Panc1 (cell line): ENCODE results near the gene PCSK5. TPM values are rescaled to one million over a fixed set of nuclear protein-coding genes. Genes with fewer than 3 reads are reported as not detected.

Experiments used
- ATAC-seq: fragments of 200-7000 bp; cut with Tn5 transposase; 2 replicates; pipeline ENCODE4 v1.9.1; 2020; ENCODE audit warnings: mild to moderate bottlenecking, moderate library complexity
- BruUV-seq: library from RNA; stranded (reverse); fragments of 400-500 nt; replicated peaks from 2 replicates; lab custom pipeline; 2021; lab: Mats Ljungman, UMichigan
- CTCF ChIA-PET: fragments of 300-600 bp; sonication (Branson Sonifier 250); formaldehyde crosslinking; loops from one replicate; lab custom pipeline; 2022; ENCODE audit warnings: antibody characterized with exemption; lab: Charles Lee
- POLR2A ChIA-PET: fragments of 300-600 bp; sonication (Branson Sonifier 250); formaldehyde crosslinking; loops from one replicate; lab custom pipeline; 2022; ENCODE audit warnings: antibody characterized with exemption; lab: Charles Lee
- DNase-seq: peaks from one replicate; pipeline ENCODE4 v3.0.0-alpha.2; 2010; ENCODE audit warnings: low read depth, low spot score
- H3K27ac ChIP-seq: 2 replicates; pipeline ENCODE4 v1.5.1; 2011; ENCODE audit warnings: mild to moderate bottlenecking, low read length, inconsistent platforms
- H3K27me3 ChIP-seq: fragments of 200-500 bp; sonication (Bioruptor generic); 2 replicates; pipeline ENCODE4 v1.6.0; 2014; ENCODE audit warnings: low read length, inconsistent platforms; ENCODE audit not compliant: control insufficient read depth, insufficient read depth
- H3K36me3 ChIP-seq: fragments of 200-500 bp; sonication (Bioruptor generic); 2 replicates; pipeline ENCODE4 v1.5.1; 2014; ENCODE audit warnings: inconsistent platforms, mild to moderate bottlenecking, low read length, moderate library complexity; ENCODE audit not compliant: control insufficient read depth, insufficient read depth
- H3K4me1 ChIP-seq: 2 replicates; pipeline ENCODE4 v1.5.1; 2011; ENCODE audit warnings: inconsistent platforms, mild to moderate bottlenecking, low read length, moderate library complexity; ENCODE audit not compliant: control insufficient read depth, insufficient read depth
- H3K4me3 ChIP-seq, 2 experiments: 2 replicates each; pipeline ENCODE4 v1.5.1; 2011 to 2012; ENCODE audit warnings: low read depth in 2 of 2, low read length in 2 of 2, mild to moderate bottlenecking in 2 of 2, inconsistent platforms in 1 of 2, moderate library complexity in 1 of 2
- H3K9me3 ChIP-seq: fragments of 200-500 bp; sonication (Bioruptor generic); 2 replicates; pipeline ENCODE4 v1.5.1; 2014; ENCODE audit warnings: low read depth, mild to moderate bottlenecking, inconsistent platforms, low read length, moderate library complexity; ENCODE audit not compliant: control insufficient read depth, insufficient read depth
- CTCF ChIP-seq: fragments of 450-650 bp; IDR thresholded peaks from 2 replicates; pipeline ENCODE4 v1.5.1; 2017; ENCODE audit warnings: mild to moderate bottlenecking
- POLR2AphosphoS5 ChIP-seq: IDR thresholded peaks from 2 replicates; pipeline ENCODE4 v1.6.1; 2012; ENCODE audit warnings: mild to moderate bottlenecking, low read depth, low read length, moderate library complexity
- REST ChIP-seq, 2 experiments: IDR thresholded peaks; 2 replicates each; pipeline ENCODE4 v1.6.1; 2011 to 2012; ENCODE audit warnings: low read depth in 2 of 2, control low read depth in 1 of 2, low read length in 1 of 2, mild to moderate bottlenecking in 1 of 2, moderate library complexity in 1 of 2; ENCODE audit not compliant: insufficient read depth in 1 of 2
- SIN3A ChIP-seq: IDR thresholded peaks from 2 replicates; pipeline ENCODE4 v1.6.1; 2012; ENCODE audit warnings: low read depth, mild to moderate bottlenecking, low read length, moderate library complexity, borderline replicate concordance; ENCODE audit not compliant: insufficient read depth
- TCF7L2 ChIP-seq: IDR thresholded peaks from 2 replicates; pipeline ENCODE4 v1.6.1; 2011; ENCODE audit warnings: mild to moderate bottlenecking, low read depth, low read length, inconsistent platforms
- in situ Hi-C: cut with HindIII; loops from 2 replicates; pipeline ENCODE4 v1.10.0; 2016; ENCODE audit warnings: low sequenced_read_pairs, low pct_unique_long_range_greater_than_20kb
- intact Hi-C: fragments of 100-400 bp; cut with micrococcal nuclease; formaldehyde crosslinking; loops from one replicate; pipeline ENCODE4 v1.10.0; 2022; ENCODE audit not compliant: unreplicated experiment
- total RNA-seq: library from RNA; stranded (reverse); gene quantifications from one replicate; pipeline ENCODE4 v1.2.1, GENCODE V29; 2021; ENCODE audit not compliant: unreplicated experiment

PCSK5 gene
- total RNA-seq, 1 experiment from 2014 or later: 0.21 TPM

GRCh38 chr9:76013809-76014208, 123.3 kb downstream of the PCSK5 start:
- ChIA-PET CTCF (no interaction called here), POLR2A (no interaction called here)
- Histone ChIP-seq H3K9me3 (no peaks in the 10 kb centered on the region), H3K4me1 (no peaks in the 10 kb centered on the region), H3K36me3 (no peaks in the 10 kb centered on the region), H3K27ac (no peak overlapping the region), H3K27me3 (no peaks in the 10 kb centered on the region), H3K4me3 (no peak overlapping the region)
- ATAC-seq (no peak), DNase-seq (no peak)
- BruUV-seq: no TSS peak
- TF ChIP-seq SIN3A (no peak), TCF7L2 (no peak), POLR2AphosphoS5 (no peak), REST (IDR thresholded peaks at IDR 0.05; ENCODE audit: insufficient read depth in 1 of 2, low read depth in 2 of 2, low read length in 1 of 2) (no peak), CTCF (no peak)
- intact Hi-C loops: no loop called here
- in situ Hi-C loops: no loop called here

- in situ Hi-C loops (no loop called here), intact Hi-C loops (no loop called here)
- no peak for DNase-seq
- Histone ChIP-seq H3K27me3 (no peaks in the 10 kb centered on the region), H3K36me3 (no peaks in the 10 kb centered on the region), H3K9me3 (no peaks in the 10 kb centered on the region), H3K4me3 (no peak overlapping the region), H3K4me1 (no peaks in the 10 kb centered on the region), H3K27ac (no peak overlapping the region)
- ChIA-PET CTCF (no interaction called here), POLR2A (no interaction called here)
- TF ChIP-seq REST (IDR thresholded peaks at IDR 0.05; ENCODE audit: insufficient read depth in 1 of 2, low read depth in 2 of 2, low read length in 1 of 2) (no peak), TCF7L2 (no peak), POLR2AphosphoS5 (no peak), SIN3A (no peak), CTCF (no peak)
- BruUV-seq: no TSS peak
- ATAC-seq: no peak
These were observed 127.8 kb downstream of the PCSK5 start for GRCh38 chr9:76018235-76018634.
